Neural cell (in vitro differentiated cells): Measurements from ENCODE around the gene TPM1.

Source experiments
- EP300 ChIP-seq: fragments of 450-650 bp; conservative IDR thresholded peaks from 2 replicates; pipeline ENCODE4 v1.6.1; 2014; ENCODE audit warnings: antibody characterized with exemption, mild to moderate bottlenecking, moderate library complexity; ENCODE audit not compliant: poor library complexity, severe bottlenecking
- EZH2 ChIP-seq: fragments of 200-600, 300-800 bp; shearing (Covaris generic), sonication (generic); IDR thresholded peaks from 2 replicates; pipeline ENCODE4 v1.6.1; 2014; ENCODE audit warnings: antibody characterized with exemption, low read length, borderline replicate concordance, mild to moderate bottlenecking; ENCODE audit not compliant: insufficient read depth, poor library complexity, severe bottlenecking
- POLR2AphosphoS5 ChIP-seq: IDR thresholded peaks from 2 replicates; pipeline ENCODE4 v1.6.1; 2012
- RAD21 ChIP-seq: fragments of 450-650 bp; conservative IDR thresholded peaks from 2 replicates; pipeline ENCODE4 v1.6.1; 2014; ENCODE audit warnings: antibody characterized with exemption, mild to moderate bottlenecking, moderate library complexity
- SMC3 ChIP-seq: fragments of 450-650 bp; conservative IDR thresholded peaks from 2 replicates; pipeline ENCODE4 v1.6.1; 2014; ENCODE audit warnings: antibody characterized with exemption, mild to moderate bottlenecking, moderate library complexity; ENCODE audit not compliant: poor library complexity
- TAF1 ChIP-seq: IDR thresholded peaks from 2 replicates; pipeline ENCODE4 v1.6.1; 2012; ENCODE audit warnings: low read depth
- TF ChIP-seq, protein P1 (sequence below): fragments of 450-650 bp; IDR thresholded peaks from 2 replicates; pipeline ENCODE4 v1.5.1; 2014; ENCODE audit warnings: antibody characterized with exemption, mild to moderate bottlenecking, moderate library complexity; ENCODE audit not compliant: poor library complexity, severe bottlenecking
- TF ChIP-seq, protein P2 (sequence below): IDR thresholded peaks from 2 replicates; pipeline ENCODE4 v1.6.1; 2012; ENCODE audit warnings: borderline replicate concordance

DNA sequence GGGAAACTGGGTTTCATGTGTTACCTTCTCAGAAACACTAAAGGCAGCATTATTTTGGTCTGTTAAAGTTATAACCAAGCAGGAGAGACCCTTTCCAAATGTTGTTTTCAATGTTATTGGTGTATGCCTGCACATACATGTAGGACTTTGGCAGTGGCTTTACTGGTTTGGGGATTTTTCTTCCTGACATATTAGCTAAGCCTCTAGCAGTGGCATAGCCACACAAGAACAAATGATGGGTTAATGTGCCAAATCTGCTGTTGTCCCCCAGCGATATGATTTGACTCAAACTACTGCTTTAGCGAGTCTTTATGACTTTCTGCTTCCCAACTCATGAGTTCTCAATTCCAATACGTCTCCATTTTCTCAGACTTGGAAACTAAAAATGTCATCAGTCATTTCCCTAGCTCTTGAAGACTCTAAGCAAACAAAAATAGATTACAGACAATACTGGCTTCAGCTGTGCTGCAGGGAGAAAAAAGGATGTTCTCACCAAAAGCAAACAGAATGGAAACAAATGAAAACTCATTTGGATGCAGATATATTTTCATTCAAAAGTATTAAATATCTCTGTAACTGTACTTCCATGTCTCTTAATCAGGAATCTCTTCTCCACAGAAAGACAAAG is 29.6 kb downstream of the TPM1 start:
- TF ChIP-seq, protein P1, sequence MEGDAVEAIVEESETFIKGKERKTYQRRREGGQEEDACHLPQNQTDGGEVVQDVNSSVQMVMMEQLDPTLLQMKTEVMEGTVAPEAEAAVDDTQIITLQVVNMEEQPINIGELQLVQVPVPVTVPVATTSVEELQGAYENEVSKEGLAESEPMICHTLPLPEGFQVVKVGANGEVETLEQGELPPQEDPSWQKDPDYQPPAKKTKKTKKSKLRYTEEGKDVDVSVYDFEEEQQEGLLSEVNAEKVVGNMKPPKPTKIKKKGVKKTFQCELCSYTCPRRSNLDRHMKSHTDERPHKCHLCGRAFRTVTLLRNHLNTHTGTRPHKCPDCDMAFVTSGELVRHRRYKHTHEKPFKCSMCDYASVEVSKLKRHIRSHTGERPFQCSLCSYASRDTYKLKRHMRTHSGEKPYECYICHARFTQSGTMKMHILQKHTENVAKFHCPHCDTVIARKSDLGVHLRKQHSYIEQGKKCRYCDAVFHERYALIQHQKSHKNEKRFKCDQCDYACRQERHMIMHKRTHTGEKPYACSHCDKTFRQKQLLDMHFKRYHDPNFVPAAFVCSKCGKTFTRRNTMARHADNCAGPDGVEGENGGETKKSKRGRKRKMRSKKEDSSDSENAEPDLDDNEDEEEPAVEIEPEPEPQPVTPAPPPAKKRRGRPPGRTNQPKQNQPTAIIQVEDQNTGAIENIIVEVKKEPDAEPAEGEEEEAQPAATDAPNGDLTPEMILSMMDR: no peak
- no peak for TF ChIP-seq POLR2AphosphoS5
- TF ChIP-seq SMC3: no peak
- no peak for TF ChIP-seq EZH2
- TF ChIP-seq, protein P2, sequence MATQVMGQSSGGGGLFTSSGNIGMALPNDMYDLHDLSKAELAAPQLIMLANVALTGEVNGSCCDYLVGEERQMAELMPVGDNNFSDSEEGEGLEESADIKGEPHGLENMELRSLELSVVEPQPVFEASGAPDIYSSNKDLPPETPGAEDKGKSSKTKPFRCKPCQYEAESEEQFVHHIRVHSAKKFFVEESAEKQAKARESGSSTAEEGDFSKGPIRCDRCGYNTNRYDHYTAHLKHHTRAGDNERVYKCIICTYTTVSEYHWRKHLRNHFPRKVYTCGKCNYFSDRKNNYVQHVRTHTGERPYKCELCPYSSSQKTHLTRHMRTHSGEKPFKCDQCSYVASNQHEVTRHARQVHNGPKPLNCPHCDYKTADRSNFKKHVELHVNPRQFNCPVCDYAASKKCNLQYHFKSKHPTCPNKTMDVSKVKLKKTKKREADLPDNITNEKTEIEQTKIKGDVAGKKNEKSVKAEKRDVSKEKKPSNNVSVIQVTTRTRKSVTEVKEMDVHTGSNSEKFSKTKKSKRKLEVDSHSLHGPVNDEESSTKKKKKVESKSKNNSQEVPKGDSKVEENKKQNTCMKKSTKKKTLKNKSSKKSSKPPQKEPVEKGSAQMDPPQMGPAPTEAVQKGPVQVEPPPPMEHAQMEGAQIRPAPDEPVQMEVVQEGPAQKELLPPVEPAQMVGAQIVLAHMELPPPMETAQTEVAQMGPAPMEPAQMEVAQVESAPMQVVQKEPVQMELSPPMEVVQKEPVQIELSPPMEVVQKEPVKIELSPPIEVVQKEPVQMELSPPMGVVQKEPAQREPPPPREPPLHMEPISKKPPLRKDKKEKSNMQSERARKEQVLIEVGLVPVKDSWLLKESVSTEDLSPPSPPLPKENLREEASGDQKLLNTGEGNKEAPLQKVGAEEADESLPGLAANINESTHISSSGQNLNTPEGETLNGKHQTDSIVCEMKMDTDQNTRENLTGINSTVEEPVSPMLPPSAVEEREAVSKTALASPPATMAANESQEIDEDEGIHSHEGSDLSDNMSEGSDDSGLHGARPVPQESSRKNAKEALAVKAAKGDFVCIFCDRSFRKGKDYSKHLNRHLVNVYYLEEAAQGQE: no peak
- no peak for TF ChIP-seq TAF1
- no peak for TF ChIP-seq RAD21
- no peak for TF ChIP-seq EP300
